Adrenal gland (tissue), 5 donors: Measurements from ENCODE around the gene MVB12B.

Source experiments
- CTCF ChIP-seq, 6 experiments: fragments of 450-650 bp in 4 of 6; fragments of 200-600 bp in 2 of 6; sonication (generic) in 1 of 6; IDR thresholded peaks; 1 replicate in 5 of 6; 2 replicates in 1 of 6; pipeline versions ENCODE4 v1.5.1 to v1.8.0; 2016 to 2021; ENCODE audit warnings: antibody characterized with exemption in 6 of 6, mild to moderate bottlenecking in 2 of 6, moderate library complexity in 1 of 6
- POLR2A ChIP-seq, 2 donors: fragments of 450-650 bp; IDR thresholded peaks; one replicate each; pipeline ENCODE4 v1.6.1; 2017; ENCODE audit warnings: antibody characterized with exemption in 2 of 2, mild to moderate bottlenecking in 2 of 2, moderate library complexity in 1 of 2
- donor health status: DM: no; HTN: no; CAD: no.

- no peak for TF ChIP-seq POLR2A (IDR thresholded peaks at IDR 0.05)
- no peak for TF ChIP-seq CTCF (IDR thresholded peaks at IDR 0.05)
These were observed 128.2 kb downstream of the MVB12B start for GRCh38 chr9:126454795-126455194.
